IMR-90 (cell line): ENCODE results near the gene ZNF708.

Experiments
- BHLHE40 ChIP-seq: fragments of 150-350 bp; IDR thresholded peaks from 2 replicates; pipeline ENCODE4 v1.6.1; 2016; ENCODE audit warnings: mild to moderate bottlenecking, low read depth, low read length
- MAZ ChIP-seq: IDR thresholded peaks from 2 replicates; pipeline ENCODE4 v1.6.1; 2012; ENCODE audit warnings: low read depth, mild to moderate bottlenecking, low read length, improper control_type of control experiment, moderate library complexity, borderline replicate concordance
- MXI1 ChIP-seq: IDR thresholded peaks from 2 replicates; pipeline ENCODE4 v1.6.1; 2012; ENCODE audit warnings: low read depth, mild to moderate bottlenecking, low read length, moderate library complexity, borderline replicate concordance
- POLR2A ChIP-seq: IDR thresholded peaks from 2 replicates; pipeline ENCODE4 v1.6.1; 2012; ENCODE audit warnings: mild to moderate bottlenecking, low read depth, low read length
- RAD21 ChIP-seq: IDR thresholded peaks from 2 replicates; pipeline ENCODE4 v1.6.1; 2012; ENCODE audit warnings: low read length, improper control_type of control experiment
- RFX5 ChIP-seq: IDR thresholded peaks from 2 replicates; pipeline ENCODE4 v1.8.0; 2012; ENCODE audit warnings: low read depth, mild to moderate bottlenecking, low read length, moderate library complexity
- TF ChIP-seq, protein P1 (sequence below): conservative IDR thresholded peaks from 2 replicates; pipeline ENCODE4 v1.5.1; 2012; ENCODE audit warnings: mild to moderate bottlenecking, low read depth, low read length, improper control_type of control experiment
- TF ChIP-seq, protein P2 (sequence below): fragments of 150-350 bp; IDR thresholded peaks from 2 replicates; pipeline ENCODE4 v1.6.1; 2016; ENCODE audit warnings: low read depth, mild to moderate bottlenecking, low read length, moderate library complexity, borderline replicate concordance

DNA sequence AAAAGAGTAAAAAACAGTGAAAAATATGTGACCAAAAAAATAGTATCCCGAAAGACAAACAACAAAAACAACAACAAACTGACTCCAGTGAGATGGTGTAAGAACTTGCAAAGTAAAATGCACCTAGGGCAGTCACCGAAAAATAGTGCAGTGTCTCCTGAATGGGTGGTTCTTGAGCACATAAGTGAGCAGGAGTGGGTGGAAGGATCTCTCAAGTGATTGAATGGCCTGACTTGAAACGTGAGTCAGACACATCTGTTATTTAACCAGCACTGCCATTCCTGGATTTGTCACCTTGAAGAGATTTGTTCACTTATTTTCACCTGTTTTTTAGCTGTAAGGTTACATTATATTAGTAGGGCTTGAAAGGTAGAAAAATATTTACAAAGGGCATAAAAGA is 33.1 kb upstream of the ZNF708 start:
- TF ChIP-seq, protein P1, sequence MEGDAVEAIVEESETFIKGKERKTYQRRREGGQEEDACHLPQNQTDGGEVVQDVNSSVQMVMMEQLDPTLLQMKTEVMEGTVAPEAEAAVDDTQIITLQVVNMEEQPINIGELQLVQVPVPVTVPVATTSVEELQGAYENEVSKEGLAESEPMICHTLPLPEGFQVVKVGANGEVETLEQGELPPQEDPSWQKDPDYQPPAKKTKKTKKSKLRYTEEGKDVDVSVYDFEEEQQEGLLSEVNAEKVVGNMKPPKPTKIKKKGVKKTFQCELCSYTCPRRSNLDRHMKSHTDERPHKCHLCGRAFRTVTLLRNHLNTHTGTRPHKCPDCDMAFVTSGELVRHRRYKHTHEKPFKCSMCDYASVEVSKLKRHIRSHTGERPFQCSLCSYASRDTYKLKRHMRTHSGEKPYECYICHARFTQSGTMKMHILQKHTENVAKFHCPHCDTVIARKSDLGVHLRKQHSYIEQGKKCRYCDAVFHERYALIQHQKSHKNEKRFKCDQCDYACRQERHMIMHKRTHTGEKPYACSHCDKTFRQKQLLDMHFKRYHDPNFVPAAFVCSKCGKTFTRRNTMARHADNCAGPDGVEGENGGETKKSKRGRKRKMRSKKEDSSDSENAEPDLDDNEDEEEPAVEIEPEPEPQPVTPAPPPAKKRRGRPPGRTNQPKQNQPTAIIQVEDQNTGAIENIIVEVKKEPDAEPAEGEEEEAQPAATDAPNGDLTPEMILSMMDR = no peak
- no peak for TF ChIP-seq RAD21
- TF ChIP-seq MXI1 = no peak
- TF ChIP-seq RFX5 = no peak
- TF ChIP-seq MAZ = no peak
- TF ChIP-seq POLR2A = no peak
- TF ChIP-seq, protein P2, sequence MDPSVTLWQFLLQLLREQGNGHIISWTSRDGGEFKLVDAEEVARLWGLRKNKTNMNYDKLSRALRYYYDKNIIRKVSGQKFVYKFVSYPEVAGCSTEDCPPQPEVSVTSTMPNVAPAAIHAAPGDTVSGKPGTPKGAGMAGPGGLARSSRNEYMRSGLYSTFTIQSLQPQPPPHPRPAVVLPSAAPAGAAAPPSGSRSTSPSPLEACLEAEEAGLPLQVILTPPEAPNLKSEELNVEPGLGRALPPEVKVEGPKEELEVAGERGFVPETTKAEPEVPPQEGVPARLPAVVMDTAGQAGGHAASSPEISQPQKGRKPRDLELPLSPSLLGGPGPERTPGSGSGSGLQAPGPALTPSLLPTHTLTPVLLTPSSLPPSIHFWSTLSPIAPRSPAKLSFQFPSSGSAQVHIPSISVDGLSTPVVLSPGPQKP = no peak
- TF ChIP-seq BHLHE40 = no peak
